ENCODE measurements around the gene KIAA0586. TPM values are rescaled to one million over a fixed set of nuclear protein-coding genes. Genes with fewer than 3 reads are reported as not detected.
A peak's percentile ranks its signal among the peaks of the same experiment; 100 is the strongest.

KIAA0586 gene
- total RNA-seq, 1 donor from 2014 or later: 23.5 TPM

DNA sequence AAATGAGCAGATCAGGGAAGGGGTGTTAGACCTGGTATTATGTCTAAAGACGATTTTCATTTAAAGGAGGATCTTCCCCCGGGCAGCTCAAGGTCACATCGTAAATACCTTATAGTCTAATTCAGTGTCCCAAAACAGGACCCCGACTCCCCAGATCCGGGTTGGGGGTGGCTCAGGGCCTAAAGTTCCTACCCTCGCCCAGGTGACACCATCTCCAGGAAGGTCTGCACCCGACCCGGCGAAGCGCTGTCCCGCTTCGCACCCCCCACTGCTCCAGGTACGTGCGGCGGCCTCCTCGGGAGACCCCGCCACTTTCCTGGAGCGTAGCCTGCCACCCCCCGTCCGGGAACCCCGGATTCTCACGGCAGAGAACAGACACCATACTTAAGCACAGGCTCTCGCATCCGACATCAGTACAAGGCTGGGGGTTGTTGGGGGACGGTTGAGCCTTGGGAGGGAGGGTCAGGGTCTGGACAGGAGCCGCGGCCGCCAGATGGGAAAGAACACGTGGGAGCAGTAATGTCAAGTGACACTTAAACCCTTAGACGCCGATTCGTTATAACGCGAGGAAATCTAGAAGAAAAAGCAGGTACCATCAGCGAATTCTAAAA lies 744 bp upstream of the KIAA0586 start:
- H3K27ac Mint-ChIP-seq: peak overlapping the region; percentile 99
- peaks cover 27% of the 10 kb centered on the region for H3K36me3 Mint-ChIP-seq (ENCODE audit: low read depth)
- intact Hi-C loops (cut with micrococcal nuclease): loop anchor here (1.0 to 10.0 kb wide), 7 partner anchors 72 to 1852 kb away; partner anchors contain the start of genes ARID4A, DACT1, JKAMP and L3HYPDH
- no peaks in the 10 kb centered on the region for H3K9me3 Mint-ChIP-seq
- DNase-seq (ENCODE audit: low spot score): peak; percentile 40
- H3K4me3 Mint-ChIP-seq (ENCODE audit: low read depth): peak overlapping the region; percentile 94
- peaks cover 35% of the 10 kb centered on the region for H3K4me1 Mint-ChIP-seq (ENCODE audit: low read depth)
- no peaks in the 10 kb centered on the region for H3K27me3 Mint-ChIP-seq (ENCODE audit: low read depth)

DNA sequence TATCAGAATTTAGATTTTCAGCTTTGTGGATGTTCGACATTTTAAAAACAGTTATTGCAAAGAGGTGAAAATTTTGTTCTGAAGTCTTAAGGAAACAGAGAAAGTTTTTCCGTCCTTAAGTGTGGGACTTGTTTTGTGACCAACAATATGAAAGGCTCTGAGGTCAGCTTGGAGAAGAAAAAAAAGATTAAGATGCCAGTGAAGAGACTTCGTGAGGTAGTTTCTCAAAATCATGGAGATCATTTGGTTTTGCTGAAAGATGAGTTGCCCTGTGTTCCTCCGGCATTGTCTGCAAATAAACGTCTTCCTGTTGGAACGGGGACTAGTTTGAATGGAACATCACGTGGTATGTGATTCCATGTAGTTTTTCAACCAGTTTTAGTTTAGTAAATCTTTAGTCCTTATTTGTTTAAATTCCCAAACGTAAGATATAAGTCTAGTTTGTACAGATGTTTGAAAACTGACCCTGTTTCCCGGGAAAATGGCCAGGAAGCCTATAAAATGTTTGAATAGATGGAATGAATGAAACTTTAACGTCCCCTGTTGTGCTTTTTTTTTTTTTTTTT lies 682 bp downstream of the KIAA0586 start:
- Mint-ChIP-seq H3K27me3 (ENCODE audit: low read depth) (no peaks in the 10 kb centered on the region), H3K4me3 (ENCODE audit: low read depth) (peak overlapping the region; percentile 94), H3K9me3 (no peaks in the 10 kb centered on the region), H3K27ac (peak overlapping the region; percentile 99), H3K36me3 (ENCODE audit: low read depth) (peaks cover 30% of the 10 kb centered on the region), H3K4me1 (ENCODE audit: low read depth) (peaks cover 37% of the 10 kb centered on the region)
- DNase-seq (ENCODE audit: low spot score): no peak
- intact Hi-C loops (cut with micrococcal nuclease): loop anchor here (5.0 to 10.0 kb wide), 4 partner anchors 144 to 1853 kb away; partner anchors contain the start of genes DACT1, JKAMP, L3HYPDH and TMEM260

DNA sequence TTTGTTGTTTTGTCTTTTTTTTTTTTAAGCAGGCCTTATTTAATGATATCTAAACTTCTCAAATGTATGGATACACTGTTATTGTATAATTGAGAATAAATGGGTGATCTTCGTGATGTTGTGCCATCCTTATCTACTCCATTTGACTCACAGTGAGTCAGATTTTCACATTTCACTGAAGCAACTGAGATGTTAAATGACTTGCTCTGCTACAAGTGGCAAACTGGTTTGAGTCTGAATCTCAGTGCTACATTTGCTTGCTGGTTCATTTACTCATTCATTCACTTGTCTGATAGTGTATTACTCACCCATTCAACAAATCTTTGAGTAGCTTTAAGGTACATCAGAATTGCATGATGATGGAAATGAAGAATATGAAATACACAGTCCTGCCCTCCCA lies 2.6 kb downstream of the KIAA0586 start:
- DNase-seq (ENCODE audit: low spot score): no peak
- intact Hi-C loops (cut with micrococcal nuclease): no loop called here
- Mint-ChIP-seq H3K27me3 (ENCODE audit: low read depth) (no peaks in the 10 kb centered on the region), H3K4me3 (ENCODE audit: low read depth) (peak overlapping the region; percentile 40), H3K36me3 (ENCODE audit: low read depth) (peaks cover 33% of the 10 kb centered on the region), H3K9me3 (no peaks in the 10 kb centered on the region), H3K4me1 (ENCODE audit: low read depth) (peaks cover 28% of the 10 kb centered on the region), H3K27ac (peak overlapping the region; percentile 72)

DNA sequence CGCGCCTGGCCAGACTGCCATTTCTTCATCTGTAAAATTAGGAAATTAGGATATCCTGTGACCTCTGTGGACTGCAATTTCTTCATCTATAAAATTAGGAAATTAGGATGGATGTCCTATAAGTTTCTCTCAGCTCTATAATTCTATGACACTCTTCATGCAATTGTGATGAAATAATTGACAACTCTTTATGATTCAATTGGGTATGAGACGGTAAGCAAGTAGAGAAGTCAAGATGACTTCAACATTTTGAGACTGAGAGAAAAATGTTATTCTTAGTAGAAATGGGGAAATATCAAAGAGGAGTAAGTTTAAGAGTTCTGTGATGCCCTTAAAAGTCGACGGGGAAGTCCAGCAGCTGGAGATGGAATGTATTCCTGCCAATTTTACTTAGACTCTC lies 12.0 kb downstream of the KIAA0586 start:
- no peaks in the 10 kb centered on the region for H3K9me3 Mint-ChIP-seq
- H3K27me3 Mint-ChIP-seq (ENCODE audit: low read depth): no peaks in the 10 kb centered on the region
- intact Hi-C loops (cut with micrococcal nuclease): no loop called here
- no peak overlapping the region for H3K27ac Mint-ChIP-seq
- H3K36me3 Mint-ChIP-seq (ENCODE audit: low read depth): peaks cover 35% of the 10 kb centered on the region
- no peaks in the 10 kb centered on the region for H3K4me1 Mint-ChIP-seq (ENCODE audit: low read depth)
- no peak for DNase-seq (ENCODE audit: low spot score)
- H3K4me3 Mint-ChIP-seq (ENCODE audit: low read depth): no peak overlapping the region

DNA sequence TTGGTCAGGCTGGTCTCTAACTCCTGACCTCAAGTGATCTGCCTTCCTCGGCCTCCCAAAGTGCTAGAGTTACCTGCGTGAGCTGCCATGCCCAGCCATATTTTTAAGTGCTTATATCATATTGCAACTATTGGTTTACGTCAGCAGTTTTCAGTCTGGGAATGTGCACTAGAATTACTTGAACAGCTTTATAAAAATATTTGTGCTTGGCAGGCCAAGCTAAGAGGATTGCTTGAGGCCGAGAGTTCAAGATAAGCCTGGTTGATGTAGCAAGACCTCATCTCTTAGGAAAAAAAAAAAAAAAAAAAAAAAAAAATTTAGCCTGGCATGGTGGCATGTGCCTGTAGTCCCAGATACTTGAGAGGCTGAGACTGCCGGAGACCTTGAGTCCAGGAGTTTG lies 17.1 kb downstream of the KIAA0586 start:
- Mint-ChIP-seq H3K27me3 (ENCODE audit: low read depth) (no peaks in the 10 kb centered on the region), H3K27ac (no peak overlapping the region), H3K4me1 (ENCODE audit: low read depth) (no peaks in the 10 kb centered on the region), H3K36me3 (ENCODE audit: low read depth) (peaks cover 21% of the 10 kb centered on the region), H3K9me3 (no peaks in the 10 kb centered on the region), H3K4me3 (ENCODE audit: low read depth) (no peak overlapping the region)
- intact Hi-C loops (cut with micrococcal nuclease): no loop called here
- no peak for DNase-seq (ENCODE audit: low spot score)

DNA sequence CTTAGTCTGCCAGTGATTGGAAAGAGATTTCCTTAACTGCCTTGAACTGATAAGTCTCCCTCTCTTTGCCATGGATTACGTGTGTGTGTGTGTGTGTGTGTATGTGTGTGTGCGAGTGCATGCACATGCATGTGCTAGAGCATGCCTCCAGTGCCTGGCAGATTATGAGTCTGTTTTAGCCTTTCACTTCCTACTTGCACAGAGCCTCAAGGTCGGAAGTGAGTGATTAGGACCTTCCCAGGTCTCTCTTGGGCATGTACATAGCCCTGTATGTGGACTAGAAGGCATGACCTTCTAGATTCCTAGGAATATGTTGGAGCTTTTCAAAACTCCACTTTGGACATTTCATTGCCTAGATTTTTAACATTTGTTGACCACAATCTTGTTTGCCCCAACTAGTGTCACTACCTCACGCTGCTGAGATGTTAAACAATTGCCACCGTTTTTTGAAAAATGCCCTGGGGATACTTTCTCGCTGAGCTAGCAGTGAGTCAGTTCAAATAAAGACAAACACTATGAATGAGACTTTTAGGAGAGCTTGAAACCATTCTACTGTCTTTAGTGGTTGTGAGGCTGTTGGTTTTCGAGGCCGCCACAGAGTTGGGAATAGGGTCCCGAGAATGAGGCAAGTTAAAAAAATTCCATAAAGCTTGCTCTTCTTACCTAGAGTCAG lies 28.2 kb downstream of the KIAA0586 start:
- intact Hi-C loops (cut with micrococcal nuclease): no loop called here
- Mint-ChIP-seq H3K27me3 (ENCODE audit: low read depth) (no peaks in the 10 kb centered on the region), H3K27ac (no peak overlapping the region), H3K36me3 (ENCODE audit: low read depth) (peaks cover 53% of the 10 kb centered on the region), H3K4me3 (ENCODE audit: low read depth) (no peak overlapping the region), H3K4me1 (ENCODE audit: low read depth) (peaks cover 8% of the 10 kb centered on the region), H3K9me3 (no peaks in the 10 kb centered on the region)
- no peak for DNase-seq (ENCODE audit: low spot score)

DNA sequence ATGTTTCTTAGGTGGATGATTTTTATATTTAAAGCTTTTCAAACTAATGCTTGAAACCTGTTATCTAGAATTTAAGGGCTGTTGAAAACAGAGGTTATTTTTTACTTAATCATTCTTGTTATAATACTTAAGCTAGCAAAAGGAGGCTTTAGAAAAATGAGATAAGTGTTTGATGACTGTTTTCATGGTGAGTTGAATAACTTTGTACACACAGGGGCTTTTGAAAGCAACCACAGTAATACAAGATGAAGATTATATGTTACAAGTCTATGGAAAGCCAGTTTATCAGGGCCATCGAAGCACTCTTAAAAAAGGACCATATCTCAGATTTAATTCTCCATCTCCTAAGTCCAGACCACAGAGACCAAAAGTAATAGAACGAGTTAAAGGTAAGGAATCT lies 33.3 kb downstream of the KIAA0586 start:
- DNase-seq (ENCODE audit: low spot score): no peak
- intact Hi-C loops (cut with micrococcal nuclease): no loop called here
- no peaks in the 10 kb centered on the region for H3K27me3 Mint-ChIP-seq (ENCODE audit: low read depth)
- peaks cover 8% of the 10 kb centered on the region for H3K4me1 Mint-ChIP-seq (ENCODE audit: low read depth)
- no peaks in the 10 kb centered on the region for H3K9me3 Mint-ChIP-seq
- no peak overlapping the region for H3K27ac Mint-ChIP-seq
- no peak overlapping the region for H3K4me3 Mint-ChIP-seq (ENCODE audit: low read depth)
- H3K36me3 Mint-ChIP-seq (ENCODE audit: low read depth): peaks cover 49% of the 10 kb centered on the region

DNA sequence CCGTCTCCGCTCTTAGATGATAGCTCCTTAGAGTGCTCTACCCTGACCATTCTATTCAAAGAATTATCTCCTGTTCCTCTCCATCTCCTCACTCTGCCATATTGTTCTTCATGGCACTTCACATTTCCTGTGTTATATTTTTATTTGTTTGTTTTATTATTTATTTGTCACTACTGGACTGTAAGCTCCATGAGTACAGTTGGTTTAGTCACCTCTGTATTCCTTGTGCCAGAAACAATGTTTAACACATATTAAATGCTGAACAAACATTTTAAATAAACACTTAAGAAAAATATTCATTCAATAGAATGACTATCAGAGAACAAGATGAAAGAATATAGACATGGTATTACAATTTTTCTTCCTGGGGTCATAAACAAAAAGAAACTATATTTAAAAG lies 35.6 kb downstream of the KIAA0586 start:
- Mint-ChIP-seq H3K27ac (no peak overlapping the region), H3K4me1 (ENCODE audit: low read depth) (peaks cover 8% of the 10 kb centered on the region), H3K4me3 (ENCODE audit: low read depth) (no peak overlapping the region), H3K9me3 (no peaks in the 10 kb centered on the region), H3K27me3 (ENCODE audit: low read depth) (no peaks in the 10 kb centered on the region), H3K36me3 (ENCODE audit: low read depth) (peaks cover 44% of the 10 kb centered on the region)
- DNase-seq (ENCODE audit: low spot score): no peak
- intact Hi-C loops (cut with micrococcal nuclease): no loop called here

DNA sequence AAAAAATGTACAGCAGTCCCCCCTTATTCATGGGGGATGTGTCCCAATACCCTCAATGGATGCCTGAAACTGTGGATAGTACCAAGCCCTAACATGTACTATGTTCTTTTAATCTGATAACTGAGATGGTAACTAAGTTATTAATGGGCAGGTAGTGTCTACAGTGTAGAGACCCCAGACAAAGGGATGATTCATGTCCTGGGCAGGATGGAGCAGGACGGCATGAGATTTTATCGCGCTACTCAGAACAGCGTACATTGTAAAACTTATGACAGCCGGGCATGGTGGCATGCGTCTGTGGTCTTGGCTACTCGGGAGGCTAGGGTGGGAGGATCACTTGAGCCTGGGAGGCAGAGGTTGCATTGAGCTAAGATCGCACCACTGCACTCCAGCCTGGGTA lies 37.1 kb downstream of the KIAA0586 start:
- H3K4me1 Mint-ChIP-seq (ENCODE audit: low read depth): peaks cover 7% of the 10 kb centered on the region
- H3K4me3 Mint-ChIP-seq (ENCODE audit: low read depth): no peak overlapping the region
- no peaks in the 10 kb centered on the region for H3K9me3 Mint-ChIP-seq
- no peak for DNase-seq (ENCODE audit: low spot score)
- H3K27me3 Mint-ChIP-seq (ENCODE audit: low read depth): no peaks in the 10 kb centered on the region
- peaks cover 44% of the 10 kb centered on the region for H3K36me3 Mint-ChIP-seq (ENCODE audit: low read depth)
- intact Hi-C loops (cut with micrococcal nuclease): no loop called here
- H3K27ac Mint-ChIP-seq: no peak overlapping the region

DNA sequence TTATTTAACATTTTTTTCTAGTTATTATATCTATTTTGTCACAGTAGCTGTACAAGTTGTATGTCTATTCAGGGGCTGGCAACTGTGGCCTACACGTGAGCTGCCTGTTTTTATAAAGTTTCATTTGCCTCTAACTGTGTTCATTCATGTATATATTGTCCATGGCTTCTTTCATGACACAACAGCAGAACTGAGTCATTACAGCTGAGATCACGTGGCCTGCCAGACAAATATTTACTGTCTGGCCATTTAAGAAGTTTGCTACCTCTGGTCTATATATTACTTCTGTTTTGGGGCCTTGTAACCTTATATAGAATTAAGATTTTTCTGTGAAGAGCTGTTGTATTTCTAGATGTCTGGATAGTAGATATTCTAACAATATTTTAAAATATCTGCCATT lies 37.9 kb downstream of the KIAA0586 start:
- Mint-ChIP-seq H3K27me3 (ENCODE audit: low read depth) (no peaks in the 10 kb centered on the region), H3K9me3 (no peaks in the 10 kb centered on the region), H3K4me3 (ENCODE audit: low read depth) (no peak overlapping the region), H3K27ac (no peak overlapping the region), H3K36me3 (ENCODE audit: low read depth) (peaks cover 38% of the 10 kb centered on the region), H3K4me1 (ENCODE audit: low read depth) (no peaks in the 10 kb centered on the region)
- intact Hi-C loops (cut with micrococcal nuclease): no loop called here
- no peak for DNase-seq (ENCODE audit: low spot score)

DNA sequence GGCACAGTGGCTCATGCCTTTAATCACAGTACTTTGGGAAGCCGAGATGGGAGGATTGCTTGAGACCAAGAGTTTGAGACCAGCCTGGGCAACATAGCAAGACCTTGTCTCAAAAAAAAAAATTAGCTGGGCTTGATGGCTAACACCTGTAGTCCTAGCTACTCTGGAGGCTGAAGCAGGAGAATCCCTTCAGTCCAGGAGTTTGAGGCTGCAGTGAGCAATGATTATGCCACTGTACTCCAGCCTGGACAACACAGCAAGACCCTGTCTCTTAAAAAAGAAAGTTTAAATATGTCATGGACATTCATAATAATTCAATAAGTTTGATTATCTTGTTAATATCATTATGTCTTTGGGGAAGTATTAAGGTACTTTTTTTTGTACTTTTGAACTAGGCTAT lies 38.9 kb downstream of the KIAA0586 start:
- H3K27ac Mint-ChIP-seq: no peak overlapping the region
- peaks cover 35% of the 10 kb centered on the region for H3K36me3 Mint-ChIP-seq (ENCODE audit: low read depth)
- H3K4me3 Mint-ChIP-seq (ENCODE audit: low read depth): no peak overlapping the region
- H3K9me3 Mint-ChIP-seq: no peaks in the 10 kb centered on the region
- intact Hi-C loops (cut with micrococcal nuclease): no loop called here
- DNase-seq (ENCODE audit: low spot score): no peak
- H3K4me1 Mint-ChIP-seq (ENCODE audit: low read depth): no peaks in the 10 kb centered on the region
- H3K27me3 Mint-ChIP-seq (ENCODE audit: low read depth): no peaks in the 10 kb centered on the region

DNA sequence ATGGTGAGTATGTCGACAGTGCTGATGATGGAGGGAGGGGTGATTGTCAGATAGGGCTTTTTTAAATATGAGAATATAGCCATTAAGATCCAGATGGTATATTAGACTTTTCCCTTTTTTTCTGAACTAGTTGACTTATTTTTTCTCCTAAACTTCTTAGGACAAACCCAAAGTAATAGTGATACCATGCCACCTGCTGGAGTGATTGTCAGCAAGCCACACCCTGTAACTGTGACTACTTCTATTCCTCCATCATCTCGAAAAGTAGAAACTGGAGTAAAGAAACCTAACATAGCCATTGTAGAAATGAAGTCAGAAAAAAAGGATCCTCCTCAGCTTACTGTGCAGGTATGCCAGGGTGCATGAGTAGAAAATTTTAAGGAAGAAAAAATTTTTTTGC lies 40.1 kb downstream of the KIAA0586 start:
- Mint-ChIP-seq H3K9me3 (no peaks in the 10 kb centered on the region), H3K4me1 (ENCODE audit: low read depth) (peaks cover 2% of the 10 kb centered on the region), H3K4me3 (ENCODE audit: low read depth) (no peak overlapping the region), H3K36me3 (ENCODE audit: low read depth) (peaks cover 36% of the 10 kb centered on the region), H3K27ac (no peak overlapping the region), H3K27me3 (ENCODE audit: low read depth) (no peaks in the 10 kb centered on the region)
- intact Hi-C loops (cut with micrococcal nuclease): no loop called here
- DNase-seq (ENCODE audit: low spot score): no peak

DNA sequence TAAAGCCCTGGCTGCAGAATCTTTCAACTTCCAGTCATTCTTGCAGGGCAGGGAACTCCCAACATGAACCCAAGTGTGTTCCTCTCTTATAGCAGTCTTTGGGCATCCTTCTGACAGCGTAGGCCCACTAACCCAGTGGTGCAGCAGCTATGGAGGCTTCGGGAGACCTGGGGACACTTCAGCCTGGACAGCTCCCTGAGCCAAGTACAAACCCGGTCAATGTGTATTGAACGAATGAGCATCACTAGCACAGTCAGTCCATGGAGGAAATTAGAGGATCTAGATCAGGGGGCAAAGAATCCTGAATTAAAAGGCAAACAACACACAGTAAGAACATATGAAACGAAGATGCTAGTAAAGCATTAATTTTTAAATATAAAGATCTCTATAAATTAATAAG lies 41.8 kb downstream of the KIAA0586 start:
- intact Hi-C loops (cut with micrococcal nuclease): no loop called here
- no peak for DNase-seq (ENCODE audit: low spot score)
- H3K27ac Mint-ChIP-seq: no peak overlapping the region
- H3K36me3 Mint-ChIP-seq (ENCODE audit: low read depth): peaks cover 34% of the 10 kb centered on the region
- H3K4me1 Mint-ChIP-seq (ENCODE audit: low read depth): peaks cover 3% of the 10 kb centered on the region
- no peak overlapping the region for H3K4me3 Mint-ChIP-seq (ENCODE audit: low read depth)
- H3K9me3 Mint-ChIP-seq: no peaks in the 10 kb centered on the region
- no peaks in the 10 kb centered on the region for H3K27me3 Mint-ChIP-seq (ENCODE audit: low read depth)

All from activated T-helper 2 cell treated with anti-CD3 and anti-CD28 coated beads, Interferon-gamma antibody, Interleukin-2, Interleukin-4, amounts not matched to agents 10 μg/mL and 5 μg/mL and 100 μg/mL, durations not matched to agents 14 hours and 24 hours and 36 hours (primary cell).